HG02798 (cell line): ENCODE measurements around the gene MTTP.
"Not testable (repeated sequence)": the region's sequence is repeated elsewhere in the genome, so short reads cannot be mapped to it uniquely, and the experiment has no call there.

ENCODE experiments used
- ATAC-seq: cut with Tn5 transposase; IDR thresholded peaks from one replicate; pipeline ENCODE4 v1.9.1; 2021; ENCODE audit warnings: mild to moderate bottlenecking; ENCODE audit not compliant: unreplicated experiment, poor library complexity

MTTP gene

DNA sequence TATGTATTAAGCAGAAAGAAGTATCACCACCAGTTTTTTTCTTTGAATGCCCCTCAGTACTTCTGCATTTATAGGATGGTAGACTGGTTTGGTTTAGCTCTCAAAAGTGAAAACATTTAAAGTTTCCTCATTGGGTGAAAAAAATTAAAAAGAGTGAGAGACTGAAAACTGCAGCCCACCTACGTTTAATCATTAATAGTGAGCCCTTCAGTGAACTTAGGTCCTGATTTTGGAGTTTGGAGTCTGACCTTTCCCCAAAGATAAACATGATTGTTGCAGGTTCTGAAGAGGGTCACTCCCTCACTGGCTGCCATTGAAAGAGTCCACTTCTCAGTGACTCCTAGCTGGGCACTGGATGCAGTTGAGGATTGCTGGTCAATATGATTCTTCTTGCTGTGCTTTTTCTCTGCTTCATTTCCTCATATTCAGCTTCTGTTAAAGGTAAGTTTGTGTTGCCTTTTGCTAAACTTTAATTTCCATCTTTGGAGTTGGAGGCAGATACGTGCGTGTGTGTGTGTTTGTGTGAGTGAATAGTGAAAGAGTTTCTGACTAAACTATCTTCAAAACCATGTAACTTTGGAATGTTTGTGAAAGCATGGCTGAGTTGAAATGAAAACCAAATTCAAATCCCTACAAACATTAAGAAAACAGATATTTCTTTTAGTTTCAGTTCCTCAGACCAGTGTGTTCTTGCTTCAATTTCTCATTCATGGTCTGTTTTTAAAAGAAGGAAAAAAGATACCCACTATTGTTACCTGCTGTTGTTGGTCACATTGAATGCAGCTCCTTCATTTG lies at the start of gene MTTP:
Gene MTTP, plus strand, starts transcription at position 295 of the 795 bp plus-strand sequence. Its CDS starts 86 bp downstream, at position 381.
- peak; percentile 83 for ATAC-seq

DNA sequence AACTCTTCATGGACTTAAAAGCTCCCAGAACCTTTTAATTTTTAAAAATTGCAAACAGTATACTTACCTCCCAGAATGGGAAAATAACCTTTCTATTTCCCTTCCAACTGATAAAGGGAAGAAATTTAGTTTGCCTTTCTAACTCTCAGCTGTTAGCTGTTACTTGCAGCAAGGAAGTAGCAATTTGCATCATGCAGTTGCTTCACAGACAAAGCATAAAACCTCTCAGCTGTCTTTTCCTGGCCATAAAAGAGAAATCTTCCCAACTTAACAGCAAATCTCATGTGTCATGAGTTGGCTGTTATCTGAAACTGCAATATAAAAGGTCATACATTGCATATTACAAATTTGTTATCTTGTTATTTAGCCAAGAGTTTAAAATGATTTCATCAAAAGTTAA lies 45.4 kb upstream of the MTTP start:
- no peak for ATAC-seq

DNA sequence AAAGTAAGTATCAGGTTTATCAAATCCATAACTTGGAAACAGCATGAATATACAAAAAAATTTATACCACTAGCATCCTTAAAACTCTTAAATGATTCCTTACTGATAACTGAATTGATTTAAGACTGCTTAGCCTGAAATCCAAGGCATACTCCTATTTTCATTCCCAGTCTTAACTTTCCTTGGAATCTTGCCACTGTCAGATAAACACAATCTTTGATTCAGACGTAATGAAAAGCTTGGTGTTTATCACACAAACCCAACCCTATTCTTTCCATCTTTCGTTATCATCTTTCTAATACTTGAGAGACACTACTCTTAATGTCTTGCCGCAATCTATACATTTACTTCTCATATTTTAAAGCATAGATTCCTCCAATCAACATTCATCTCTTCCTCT lies 44.7 kb upstream of the MTTP start:
- no peak for ATAC-seq

DNA sequence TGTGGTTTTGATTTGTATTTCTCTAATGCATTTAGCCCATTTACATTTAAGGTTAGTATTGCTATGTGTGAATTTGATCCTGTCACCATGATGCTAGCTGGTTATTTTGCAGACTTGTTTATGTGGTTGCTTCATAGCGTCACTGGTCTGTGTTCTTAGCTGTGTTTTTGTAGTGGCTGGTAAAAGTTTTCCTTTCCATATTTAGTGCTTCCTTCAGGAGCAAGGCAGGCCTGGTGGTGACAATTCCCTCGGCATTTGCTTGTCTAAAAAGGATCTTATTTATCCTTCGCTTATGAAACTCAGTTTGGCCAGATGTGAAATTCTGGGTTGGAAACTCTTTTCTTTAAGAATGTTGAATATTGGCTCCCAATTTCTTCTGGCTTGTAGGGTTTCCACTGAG lies 39.9 kb upstream of the MTTP start:
- not testable (repeated sequence) for ATAC-seq

DNA sequence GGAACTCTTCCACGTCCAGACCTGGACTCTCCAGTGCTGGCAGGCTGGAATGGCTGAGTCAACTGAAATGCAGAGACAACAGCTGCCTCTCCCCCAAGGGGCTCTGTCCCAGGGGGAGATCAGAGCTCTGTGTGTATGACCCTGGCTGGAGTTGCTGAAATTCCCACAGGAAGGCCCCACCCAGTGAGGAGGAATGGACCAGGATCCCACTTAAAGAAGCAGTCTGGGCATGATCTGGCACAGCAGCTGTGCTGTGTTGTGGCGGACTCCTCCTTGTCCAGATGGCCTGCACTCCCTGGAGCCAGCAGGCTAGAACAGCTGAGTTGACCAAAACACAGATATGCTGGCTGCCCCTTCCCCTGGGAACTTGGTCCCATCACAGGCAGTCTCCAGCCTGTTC lies 38.4 kb upstream of the MTTP start:
- ATAC-seq: no peak

DNA sequence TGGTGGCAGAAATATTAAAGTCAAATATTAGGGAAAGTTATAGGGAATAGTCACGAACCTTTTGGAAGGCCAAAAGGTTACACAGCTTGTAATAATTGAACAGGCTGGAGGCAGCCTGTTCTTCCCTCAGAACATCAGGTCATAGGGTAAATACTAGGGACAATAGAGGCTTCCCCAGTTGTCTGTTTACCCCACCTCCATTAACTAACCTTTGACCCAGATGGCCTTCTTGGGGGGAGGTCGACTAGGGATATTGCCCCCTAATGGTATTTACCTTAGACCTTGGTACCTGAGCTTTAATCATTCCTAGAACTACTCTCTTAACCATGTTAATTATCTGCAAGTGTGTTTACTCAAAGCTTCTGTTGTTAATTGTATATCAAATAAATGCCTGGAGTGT lies 37.8 kb upstream of the MTTP start:
- ATAC-seq: no peak

DNA sequence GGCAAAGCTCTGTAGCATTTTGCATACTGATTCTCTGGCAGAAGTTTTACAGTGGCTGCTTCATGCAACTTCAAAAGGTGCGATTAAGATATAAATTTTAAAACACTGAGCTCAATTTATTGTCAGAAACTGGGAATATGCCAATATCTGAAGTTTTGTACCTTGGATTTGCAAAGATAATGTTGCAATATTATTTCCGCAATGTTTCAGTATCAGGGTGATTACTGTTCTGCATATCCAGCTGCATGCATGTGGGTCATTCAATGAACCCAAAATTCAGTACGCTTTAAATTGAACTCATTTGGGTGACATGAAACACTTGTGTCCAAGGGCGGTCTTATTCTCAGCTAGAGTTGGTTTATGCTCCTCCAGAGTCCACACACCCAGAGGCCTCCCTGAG lies 37.0 kb upstream of the MTTP start:
- no peak for ATAC-seq

DNA sequence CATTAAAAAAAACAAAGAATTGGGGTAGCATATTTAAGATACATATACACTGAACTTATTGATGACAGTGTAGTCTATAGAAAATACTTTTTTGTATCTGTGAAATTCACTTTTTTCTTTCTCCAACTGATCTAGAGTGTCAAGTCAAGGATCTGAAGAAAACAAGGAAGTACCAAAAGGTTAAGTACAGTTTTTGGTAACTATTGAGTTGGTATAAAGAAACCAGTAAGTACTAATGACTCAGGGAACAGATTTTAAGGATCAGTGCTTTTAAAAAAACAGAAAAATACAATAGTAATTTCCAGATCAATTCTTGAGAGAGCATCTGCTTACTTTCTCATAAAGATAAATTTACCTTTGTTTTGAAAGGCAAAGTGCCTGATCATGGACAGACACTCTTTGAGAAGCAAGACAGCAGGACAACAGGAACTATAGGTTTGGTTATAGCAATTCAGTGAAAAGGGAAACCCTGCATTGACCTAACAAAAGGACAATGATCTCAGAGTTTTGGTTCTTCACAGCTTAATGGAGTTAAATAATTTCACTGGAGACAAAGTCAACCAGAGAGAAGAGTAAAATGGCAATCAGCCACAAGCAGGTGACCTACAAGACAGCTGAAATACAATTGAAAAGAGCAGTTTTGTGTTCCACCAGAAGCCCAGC lies 34.2 kb upstream of the MTTP start:
- no peak for ATAC-seq

DNA sequence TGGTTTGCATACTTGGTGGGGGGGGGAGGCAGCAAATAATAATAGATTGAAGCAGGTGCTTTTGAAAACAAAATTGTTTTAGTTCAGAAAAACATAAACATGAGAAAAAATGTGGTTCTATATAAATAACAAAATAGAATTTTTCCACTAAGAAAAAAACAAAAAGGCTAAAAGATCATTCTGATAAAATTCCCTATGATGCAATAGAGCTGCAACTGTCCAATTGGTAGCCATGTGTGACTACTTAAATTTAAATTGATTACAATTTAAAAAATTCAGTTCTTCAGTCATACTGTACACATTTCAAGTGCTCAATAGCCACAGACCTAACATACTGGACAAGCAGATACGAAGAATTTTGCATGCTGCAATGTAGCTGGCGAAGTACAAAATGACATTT lies 21.8 kb upstream of the MTTP start:
- no peak for ATAC-seq

DNA sequence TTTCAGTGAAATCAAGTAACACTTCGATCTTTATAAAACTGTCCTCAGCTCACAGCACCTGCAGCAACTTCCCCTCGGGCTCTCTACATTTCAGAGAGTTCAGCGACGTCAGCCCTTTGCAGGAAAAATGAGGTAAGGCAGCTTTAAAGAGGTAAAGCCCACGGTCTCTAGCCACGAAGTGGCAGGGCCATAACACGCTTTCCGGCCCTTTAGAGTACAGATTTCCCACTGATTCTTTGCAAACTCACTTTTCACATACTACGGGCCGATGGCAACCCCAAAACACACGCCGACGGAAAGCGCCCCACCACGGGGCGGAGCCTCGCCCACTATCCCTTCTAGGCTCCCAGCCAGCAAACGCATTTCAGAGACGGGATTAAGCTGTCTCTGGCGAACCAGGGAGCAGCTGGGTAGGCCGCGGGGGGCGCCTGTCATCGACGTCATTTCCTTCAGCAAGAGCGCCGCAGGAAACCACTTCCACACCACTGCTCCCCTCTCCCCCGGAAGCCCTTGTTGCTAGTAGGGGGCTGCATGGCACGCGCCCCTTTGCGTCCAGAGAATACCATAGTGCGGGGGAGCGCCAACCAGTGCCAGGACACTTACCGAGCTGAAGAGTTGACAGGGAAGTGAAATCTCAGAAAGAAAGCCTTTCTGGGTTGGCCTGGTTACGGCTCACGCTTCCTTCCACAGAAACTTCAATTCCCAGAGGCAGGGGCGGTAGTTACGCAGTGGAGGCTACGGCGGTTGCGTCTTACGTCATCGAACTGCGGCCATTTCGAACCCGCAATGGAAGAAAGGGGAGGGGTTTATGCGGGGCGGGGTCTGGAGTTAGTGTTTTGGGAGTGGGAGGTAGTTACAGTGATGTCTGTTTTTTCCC lies 11.1 kb upstream of the MTTP start, which contains the start of gene TRMT10A:
Gene TRMT10A, minus strand, starts transcription at position 730 of the 877 bp plus-strand sequence. CDS start 4,701 bp downstream, outside the sequence.
- ATAC-seq: peak; percentile 96

DNA sequence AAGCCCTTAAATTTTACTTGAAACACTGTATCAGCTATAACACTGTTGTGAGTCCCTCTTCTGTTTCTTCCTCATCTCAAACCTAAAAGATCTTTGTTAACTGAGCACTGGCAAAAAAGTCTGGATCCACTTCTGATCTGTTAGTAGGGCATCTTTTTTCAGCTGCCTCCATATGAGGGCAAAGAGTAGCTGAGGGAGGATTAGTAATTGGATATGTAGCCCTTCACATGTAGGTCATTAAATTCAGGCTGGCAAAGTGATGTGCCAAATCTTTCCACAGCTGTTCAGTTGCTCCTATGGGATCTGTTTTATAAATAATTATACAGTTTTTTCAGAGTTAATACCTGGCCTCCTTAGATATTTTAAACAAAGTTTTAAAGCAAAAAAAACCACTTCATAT lies 9.7 kb upstream of the MTTP start:
- no peak for ATAC-seq

DNA sequence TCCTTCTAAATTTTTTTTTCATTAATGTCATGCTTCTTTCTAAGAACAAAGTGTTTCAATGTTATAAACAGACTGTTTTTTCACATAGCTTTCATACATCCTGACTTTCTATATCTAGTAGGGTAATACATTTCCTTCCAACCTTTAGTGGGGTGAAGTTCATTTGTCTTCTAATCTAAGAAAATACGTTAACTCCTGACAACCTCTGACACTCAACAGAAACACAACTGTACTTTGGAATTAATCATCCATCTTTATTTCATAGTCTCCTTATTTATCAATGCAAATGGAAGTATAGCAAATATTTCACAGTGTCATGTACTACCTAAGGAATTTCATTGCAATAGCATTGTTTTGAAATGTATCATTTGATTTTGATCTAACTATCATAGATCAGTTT lies 2.7 kb upstream of the MTTP start:
- ATAC-seq: no peak

DNA sequence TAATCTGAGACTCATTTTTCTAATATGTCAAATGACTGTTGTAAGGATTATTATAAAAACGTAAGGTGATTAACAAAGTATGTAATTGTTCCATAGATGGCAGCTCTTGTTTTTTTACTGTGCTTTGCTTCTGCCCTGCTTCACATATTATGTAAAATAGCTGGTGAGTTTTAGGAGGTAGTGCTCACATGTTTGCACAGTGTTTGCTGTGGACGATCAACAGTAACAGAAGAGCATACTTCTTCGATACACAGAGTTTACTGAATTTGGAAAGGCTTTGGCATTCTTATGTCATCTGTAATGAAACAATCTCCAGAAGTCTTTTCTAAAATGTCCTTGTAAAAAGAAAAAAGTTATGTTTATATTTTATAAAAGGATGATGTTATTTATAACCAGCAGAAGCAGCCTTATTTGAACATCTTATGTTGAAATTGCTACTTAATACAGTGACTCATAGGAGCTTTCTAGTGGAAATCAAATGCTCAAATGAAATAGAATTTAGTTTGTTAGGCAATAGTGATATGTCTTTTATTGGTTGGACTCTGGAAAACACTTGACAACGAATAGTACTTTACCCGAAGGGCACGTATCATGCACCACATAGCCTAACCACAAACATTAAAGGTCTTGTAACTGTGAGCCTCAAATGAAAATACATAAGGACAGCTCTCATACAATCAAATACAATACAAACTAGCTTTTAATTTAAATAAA lies 1.9 kb upstream of the MTTP start:
- no peak for ATAC-seq

DNA sequence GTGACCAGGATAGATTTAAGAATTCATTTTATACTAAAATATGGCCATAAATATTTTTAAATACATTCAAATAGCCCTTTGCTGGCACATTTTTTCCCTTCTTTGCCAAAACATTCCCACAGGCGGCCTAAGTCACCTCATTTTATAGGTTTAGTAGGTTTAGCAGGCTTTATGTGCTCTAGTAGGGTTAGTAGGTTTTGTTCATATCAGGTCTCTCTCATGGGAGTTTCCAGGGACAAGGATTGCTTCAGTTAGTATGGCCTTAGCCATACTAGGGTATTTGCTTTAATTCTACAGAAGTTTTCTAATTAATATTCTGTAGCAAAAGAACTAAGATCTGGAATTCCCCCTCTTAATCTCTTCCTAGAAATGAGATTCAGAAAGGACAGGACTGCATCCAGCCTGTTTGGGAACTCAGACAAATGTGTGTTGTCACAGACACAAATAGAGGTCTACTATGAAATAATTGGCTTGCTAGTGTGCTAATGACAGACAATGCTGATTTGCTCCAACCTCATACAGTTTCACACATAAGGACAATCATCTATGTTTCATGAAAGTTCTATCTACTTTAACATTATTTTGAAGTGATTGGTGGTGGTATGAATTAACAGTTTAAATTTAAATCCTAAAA lies 772 bp upstream of the MTTP start:
- no peak for ATAC-seq

DNA sequence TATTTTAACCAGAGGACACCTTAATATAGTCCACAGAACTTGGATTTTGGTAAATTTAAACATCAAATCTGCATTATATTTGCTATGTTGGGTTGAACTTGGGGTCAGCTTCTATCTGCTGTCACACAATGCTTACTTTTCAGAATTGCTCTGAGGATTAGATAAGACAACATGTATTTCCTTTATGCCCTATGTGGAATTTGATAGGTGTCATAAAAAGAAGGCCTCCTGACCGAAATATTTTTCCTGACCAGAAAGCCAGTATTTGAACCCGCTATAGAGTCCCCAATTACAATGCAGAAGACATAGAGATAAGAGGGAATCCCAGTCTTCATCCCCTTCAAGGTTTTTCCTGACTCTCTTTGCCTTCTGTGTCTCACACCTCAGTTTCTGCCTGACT lies 4.1 kb downstream of the MTTP start:
- ATAC-seq: no peak

DNA sequence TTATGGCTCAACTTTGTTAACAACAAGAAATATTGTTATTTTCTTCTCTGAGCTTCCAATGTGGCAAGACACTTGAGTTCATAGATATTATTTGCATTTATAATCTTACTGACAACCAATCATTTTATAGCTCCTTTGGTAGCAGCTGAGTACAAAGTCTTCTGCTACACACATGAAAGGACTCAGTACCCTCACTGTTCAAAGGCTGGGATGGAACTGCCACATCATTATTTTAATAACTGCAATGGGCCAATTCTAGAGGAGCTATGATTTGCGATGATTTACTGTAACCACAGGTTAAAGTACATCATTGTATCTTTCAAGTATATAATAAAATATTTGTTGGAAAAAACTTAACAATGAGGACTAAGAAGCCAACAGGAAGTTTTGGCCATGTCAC lies 10.9 kb downstream of the MTTP start:
- ATAC-seq: no peak

DNA sequence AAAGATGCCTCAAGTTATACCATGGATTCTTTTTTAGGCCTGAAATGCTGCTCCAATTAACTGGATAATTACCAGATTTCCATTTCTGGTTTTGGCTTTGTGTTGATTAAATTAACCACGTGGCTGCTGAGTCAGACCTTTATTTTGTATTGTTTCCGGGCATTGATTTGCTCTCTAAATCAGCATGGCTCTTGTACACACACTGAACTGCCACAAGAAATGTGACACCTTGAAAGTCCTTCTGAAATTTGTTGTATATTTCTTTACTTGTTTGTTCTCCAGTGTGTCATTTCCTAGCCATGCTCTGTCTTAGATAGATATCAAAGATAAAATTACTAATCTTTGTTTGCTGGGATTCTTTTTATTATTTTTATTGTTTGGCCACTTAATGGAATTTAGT lies 11.7 kb downstream of the MTTP start:
- ATAC-seq: no peak

DNA sequence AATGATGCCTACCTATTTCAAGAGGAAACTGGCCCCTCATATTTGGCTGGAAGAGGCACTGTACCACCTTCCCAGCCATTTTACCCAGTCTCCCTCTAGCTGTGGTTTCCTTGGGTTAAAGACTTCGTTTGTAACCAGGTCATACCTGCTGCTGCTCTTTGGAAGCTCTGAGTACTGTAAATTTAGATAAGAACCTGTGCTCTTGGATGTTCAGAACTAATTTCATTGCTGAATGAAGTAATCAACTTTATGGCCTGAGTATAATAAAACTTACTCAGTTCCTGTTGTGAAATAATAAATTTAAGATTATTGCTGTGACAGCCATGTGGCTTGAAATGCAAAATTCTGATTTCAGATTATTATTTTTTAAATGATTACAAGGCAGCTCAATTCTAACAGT lies 12.2 kb downstream of the MTTP start:
- no peak for ATAC-seq

DNA sequence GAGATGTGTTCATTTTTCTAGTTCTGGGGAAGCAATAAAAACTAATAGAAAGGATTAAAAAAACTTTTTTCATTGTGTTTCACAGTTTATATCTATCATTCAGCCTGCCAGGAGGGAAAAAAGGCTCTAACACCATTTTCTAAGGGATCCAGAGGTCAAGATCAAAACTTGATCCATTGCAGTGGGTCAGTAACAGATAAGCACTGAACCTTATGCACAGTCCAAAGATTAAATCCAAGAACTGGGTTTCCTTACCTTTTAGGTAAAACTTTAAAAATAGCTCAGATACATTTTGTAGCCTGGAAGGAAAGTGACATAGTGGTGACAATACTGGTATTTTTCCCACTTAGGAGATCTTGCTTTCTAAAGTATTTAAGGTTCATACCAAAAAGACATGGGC lies 12.7 kb downstream of the MTTP start:
- no peak for ATAC-seq

DNA sequence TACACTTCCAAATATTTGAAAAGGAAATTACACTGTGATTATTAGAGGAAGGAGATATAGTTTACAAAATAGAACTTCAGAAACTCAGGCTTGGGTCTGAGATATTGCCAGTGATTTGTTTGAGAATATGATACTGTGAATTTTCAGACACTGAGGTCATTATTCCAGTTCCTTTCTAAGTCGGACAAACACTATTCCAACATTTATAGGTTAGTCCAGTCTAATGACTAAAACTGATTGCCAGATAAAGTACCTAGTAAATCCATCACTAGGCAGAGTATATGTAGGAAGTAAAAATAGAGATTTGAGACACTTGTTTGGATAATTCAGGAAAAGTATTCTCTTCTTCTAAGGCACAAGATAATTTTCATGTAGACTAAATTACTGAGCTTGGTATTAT lies 13.2 kb downstream of the MTTP start:
- no peak for ATAC-seq
